H1 (cell line): Measurements from ENCODE around the gene PVR.

ENCODE experiments used
- BACH1 ChIP-seq: IDR thresholded peaks from 2 replicates; pipeline ENCODE4 v1.6.1; 2012; ENCODE audit warnings: low read length, improper control_type of control experiment
- JUN ChIP-seq: IDR thresholded peaks from 2 replicates; pipeline ENCODE4 v1.6.1; 2011; ENCODE audit warnings: low read depth, mild to moderate bottlenecking, improper control_type of control experiment, low read length
- POLR2AphosphoS5 ChIP-seq: IDR thresholded peaks from 2 replicates; pipeline ENCODE4 v1.6.1; 2011; ENCODE audit warnings: low read depth, low read length
- RAD21 ChIP-seq, 2 experiments: IDR thresholded peaks in 1 of 2; conservative IDR thresholded peaks in 1 of 2; 2 replicates each; pipeline ENCODE4 v1.6.1; 2011; ENCODE audit warnings: low read depth in 2 of 2, low read length in 2 of 2, improper control_type of control experiment in 1 of 2, inconsistent platforms in 1 of 2, mild to moderate bottlenecking in 1 of 2, moderate library complexity in 1 of 2
- RNF2 ChIP-seq: fragments of 200-900, 300-1000 bp; sonication (generic); IDR thresholded peaks from 2 replicates; pipeline ENCODE4 v1.7.1; 2016; ENCODE audit warnings: borderline replicate concordance, low read depth, mild to moderate bottlenecking, antibody characterized with exemption, low read length; ENCODE audit not compliant: poor library complexity, severe bottlenecking; ENCODE audit errors: missing control alignments
- RXRA ChIP-seq: IDR thresholded peaks from 2 replicates; pipeline ENCODE4 v1.6.1; 2011; ENCODE audit warnings: low read depth, mild to moderate bottlenecking, low read length, moderate library complexity; ENCODE audit not compliant: insufficient read depth
- TF ChIP-seq, protein P1 (sequence below), 3 experiments: IDR thresholded peaks; 1 replicate in 2 of 3; 2 replicates in 1 of 3; pipeline versions ENCODE4 v1.5.1 to v1.6.1; 2011; ENCODE audit warnings: low read length in 3 of 3, mild to moderate bottlenecking in 3 of 3, inconsistent platforms in 2 of 3, low read depth in 1 of 3, moderate library complexity in 1 of 3; ENCODE audit not compliant: insufficient read depth in 1 of 3; ENCODE audit errors: control extremely low read depth in 1 of 3

- TF ChIP-seq, protein P1, sequence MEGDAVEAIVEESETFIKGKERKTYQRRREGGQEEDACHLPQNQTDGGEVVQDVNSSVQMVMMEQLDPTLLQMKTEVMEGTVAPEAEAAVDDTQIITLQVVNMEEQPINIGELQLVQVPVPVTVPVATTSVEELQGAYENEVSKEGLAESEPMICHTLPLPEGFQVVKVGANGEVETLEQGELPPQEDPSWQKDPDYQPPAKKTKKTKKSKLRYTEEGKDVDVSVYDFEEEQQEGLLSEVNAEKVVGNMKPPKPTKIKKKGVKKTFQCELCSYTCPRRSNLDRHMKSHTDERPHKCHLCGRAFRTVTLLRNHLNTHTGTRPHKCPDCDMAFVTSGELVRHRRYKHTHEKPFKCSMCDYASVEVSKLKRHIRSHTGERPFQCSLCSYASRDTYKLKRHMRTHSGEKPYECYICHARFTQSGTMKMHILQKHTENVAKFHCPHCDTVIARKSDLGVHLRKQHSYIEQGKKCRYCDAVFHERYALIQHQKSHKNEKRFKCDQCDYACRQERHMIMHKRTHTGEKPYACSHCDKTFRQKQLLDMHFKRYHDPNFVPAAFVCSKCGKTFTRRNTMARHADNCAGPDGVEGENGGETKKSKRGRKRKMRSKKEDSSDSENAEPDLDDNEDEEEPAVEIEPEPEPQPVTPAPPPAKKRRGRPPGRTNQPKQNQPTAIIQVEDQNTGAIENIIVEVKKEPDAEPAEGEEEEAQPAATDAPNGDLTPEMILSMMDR (IDR thresholded peaks at IDR 0.05; ENCODE audit: control extremely low read depth in 1 of 3, insufficient read depth in 1 of 3, low read depth in 1 of 3, low read length in 3 of 3) = no peak
- TF ChIP-seq BACH1 = no peak
- TF ChIP-seq JUN = no peak
- TF ChIP-seq RAD21 (IDR thresholded peaks at IDR 0.05 in 1 of 2, conservative IDR thresholded peaks at IDR 0.05 in 1 of 2; ENCODE audit: low read depth in 2 of 2, low read length in 2 of 2) = no peak
- no peak for TF ChIP-seq POLR2AphosphoS5
- no peak for TF ChIP-seq RNF2
- TF ChIP-seq RXRA = no peak
These were observed 25.5 kb downstream of the PVR start for GRCh38 chr19:44668985-44669764.
